COLO668 (cell line): ENCODE results near the gene LIMK1.
"Not testable (repeated sequence)": the region's sequence is repeated elsewhere in the genome, so short reads cannot be mapped to it uniquely, and the experiment has no call there.

Source experiments
- DNase-seq: peaks from one replicate; lab custom pipeline; 2025; ENCODE audit not compliant: unreplicated experiment; lab: John Stamatoyannopoulos, UW

Gene LIMK1

GRCh38 chr7:74083117-74083876, at the start of gene LIMK1:
LIMK1 (plus strand) TSS chr7:74083804; CDS start chr7:74083991, 187 bp downstream.
- peak; percentile 83 for DNase-seq

GRCh38 chr7:74037609-74038008, 46.0 kb upstream of the LIMK1 start:
- no peak for DNase-seq

- DNase-seq = no peak
Measured at GRCh38 chr7:74038194-74038961, 45.2 kb upstream of the LIMK1 start.

GRCh38 chr7:74039337-74039736, 44.3 kb upstream of the LIMK1 start:
- peak; percentile 83 for DNase-seq

- no peak for DNase-seq
Measured at GRCh38 chr7:74040101-74040790, 43.4 kb upstream of the LIMK1 start.

GRCh38 chr7:74040791-74041520, 42.6 kb upstream of the LIMK1 start:
- no peak for DNase-seq

GRCh38 chr7:74042746-74043522, 40.7 kb upstream of the LIMK1 start:
- DNase-seq = peak; percentile 38

- peak; percentile 63 for DNase-seq
Measured at GRCh38 chr7:74043523-74043951, 40.1 kb upstream of the LIMK1 start.

GRCh38 chr7:74044366-74045350, 38.9 kb upstream of the LIMK1 start:
- no peak for DNase-seq

GRCh38 chr7:74046581-74046980, 37.0 kb upstream of the LIMK1 start:
- not testable (repeated sequence) for DNase-seq

- DNase-seq = no peak
Measured at GRCh38 chr7:74047804-74048380, 35.7 kb upstream of the LIMK1 start.

- DNase-seq = no peak
Measured at GRCh38 chr7:74048999-74049599, 34.5 kb upstream of the LIMK1 start.

GRCh38 chr7:74049997-74050798, 33.4 kb upstream of the LIMK1 start:
- no peak for DNase-seq

- no peak for DNase-seq
Measured at GRCh38 chr7:74051193-74051592, 32.4 kb upstream of the LIMK1 start.

GRCh38 chr7:74051629-74052410, 31.8 kb upstream of the LIMK1 start:
- DNase-seq = peak; percentile 71

GRCh38 chr7:74052628-74053027, 31.0 kb upstream of the LIMK1 start:
- no peak for DNase-seq
